Fibroblast of mammary gland (primary cell): Measurements from ENCODE around the gene TP53BP2.
A peak's percentile ranks its signal among the peaks of the same experiment; 100 is the strongest.

Experiments used
- DNase-seq: peaks from one replicate; pipeline ENCODE4 v3.0.0-alpha.2; 2010; ENCODE audit warnings: low read depth
- H3K4me3 ChIP-seq: 2 replicates; pipeline ENCODE4 v1.5.1; 2011; ENCODE audit warnings: low read depth, mild to moderate bottlenecking, low read length, moderate library complexity; ENCODE audit not compliant: control insufficient read depth
- TF ChIP-seq, protein P1 (sequence below): conservative IDR thresholded peaks from 2 replicates; pipeline ENCODE4 v1.5.1; 2011; ENCODE audit warnings: low read depth, low read length, inconsistent platforms; ENCODE audit not compliant: control insufficient read depth, insufficient read depth

The TP53BP2 gene

DNA sequence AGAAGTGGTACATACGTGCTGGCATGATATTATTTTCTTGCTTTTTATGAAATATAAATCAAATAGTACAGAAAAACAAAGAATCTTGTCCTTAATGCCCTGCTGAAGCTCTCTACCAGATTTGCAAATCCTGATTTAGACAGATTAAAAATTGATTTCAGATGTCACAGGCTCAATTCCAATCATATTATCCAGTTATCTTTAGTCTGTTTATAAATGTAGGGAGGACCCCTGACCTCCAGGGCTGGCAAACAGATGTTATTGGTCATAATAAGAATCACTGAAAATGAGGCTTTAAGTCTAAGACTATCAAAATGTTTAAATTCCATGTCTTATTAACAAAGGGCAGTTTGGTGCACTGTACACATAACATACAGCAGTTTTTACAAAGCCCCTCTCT is 62.1 kb downstream of the TP53BP2 start:
- DNase-seq: no peak
- TF ChIP-seq, protein P1, sequence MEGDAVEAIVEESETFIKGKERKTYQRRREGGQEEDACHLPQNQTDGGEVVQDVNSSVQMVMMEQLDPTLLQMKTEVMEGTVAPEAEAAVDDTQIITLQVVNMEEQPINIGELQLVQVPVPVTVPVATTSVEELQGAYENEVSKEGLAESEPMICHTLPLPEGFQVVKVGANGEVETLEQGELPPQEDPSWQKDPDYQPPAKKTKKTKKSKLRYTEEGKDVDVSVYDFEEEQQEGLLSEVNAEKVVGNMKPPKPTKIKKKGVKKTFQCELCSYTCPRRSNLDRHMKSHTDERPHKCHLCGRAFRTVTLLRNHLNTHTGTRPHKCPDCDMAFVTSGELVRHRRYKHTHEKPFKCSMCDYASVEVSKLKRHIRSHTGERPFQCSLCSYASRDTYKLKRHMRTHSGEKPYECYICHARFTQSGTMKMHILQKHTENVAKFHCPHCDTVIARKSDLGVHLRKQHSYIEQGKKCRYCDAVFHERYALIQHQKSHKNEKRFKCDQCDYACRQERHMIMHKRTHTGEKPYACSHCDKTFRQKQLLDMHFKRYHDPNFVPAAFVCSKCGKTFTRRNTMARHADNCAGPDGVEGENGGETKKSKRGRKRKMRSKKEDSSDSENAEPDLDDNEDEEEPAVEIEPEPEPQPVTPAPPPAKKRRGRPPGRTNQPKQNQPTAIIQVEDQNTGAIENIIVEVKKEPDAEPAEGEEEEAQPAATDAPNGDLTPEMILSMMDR: no peak
- H3K4me3 ChIP-seq: no peak overlapping the region

GRCh38 chr1:223780949-223781348 is 64.8 kb downstream of the TP53BP2 start:
- TF ChIP-seq, protein P1: no peak
- no peak overlapping the region for H3K4me3 ChIP-seq
- DNase-seq: no peak

DNA sequence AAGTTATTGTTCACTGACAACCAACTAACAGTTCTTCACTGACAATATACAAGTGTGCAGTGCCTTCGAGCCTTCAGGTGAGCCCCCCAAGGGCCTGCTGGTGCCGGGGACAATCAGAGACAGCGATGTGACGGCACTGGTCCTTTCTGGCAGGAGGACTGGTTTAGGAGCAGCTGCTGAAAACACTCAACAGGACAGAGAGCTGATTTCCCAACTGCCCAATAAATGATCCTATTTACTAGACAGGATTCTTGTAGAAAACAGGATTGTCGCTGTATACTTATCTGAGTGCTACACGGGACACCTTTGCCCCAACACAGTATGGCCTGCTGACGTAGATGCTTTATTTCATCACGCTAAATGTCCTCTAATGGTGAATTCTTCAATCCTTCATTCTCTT is 65.4 kb downstream of the TP53BP2 start:
- TF ChIP-seq, protein P1: no peak
- DNase-seq: no peak
- H3K4me3 ChIP-seq: no peak overlapping the region

- no peak overlapping the region for H3K4me3 ChIP-seq
- TF ChIP-seq, protein P1: no peak
- no peak for DNase-seq
Measured at GRCh38 chr1:223776826-223777454, 68.8 kb downstream of the TP53BP2 start.

- peak; percentile 88 for DNase-seq
- TF ChIP-seq, protein P1: no peak
- H3K4me3 ChIP-seq: no peak overlapping the region
Measured at GRCh38 chr1:223776075-223776814, 69.5 kb downstream of the TP53BP2 start.

- TF ChIP-seq, protein P1: no peak
- no peak for DNase-seq
- no peak overlapping the region for H3K4me3 ChIP-seq
Measured at GRCh38 chr1:223775711-223776074, 70.1 kb downstream of the TP53BP2 start.

- TF ChIP-seq, protein P1: no peak
- H3K4me3 ChIP-seq: no peak overlapping the region
- peak; percentile 79 for DNase-seq
Measured at GRCh38 chr1:223775054-223775453, 70.7 kb downstream of the TP53BP2 start.
